Activated T-cell treated with anti-CD3 and anti-CD28 coated beads, Interleukin-2, amount 50 U/mL, for 72 hours (primary cell): ENCODE measurements around the gene IGF2BP2. TPM values are rescaled to one million over a fixed set of nuclear protein-coding genes. Genes with fewer than 3 reads are reported as not detected.
"Not testable (repeated sequence)": the region's sequence is repeated elsewhere in the genome, so short reads cannot be mapped to it uniquely, and the experiment has no call there.

Source experiments
- ATAC-seq, 2 donors: fragments of 150-1000 bp; cut with Tn5 transposase; replicated peaks in 1 of 2; 2 replicates each; pipeline ENCODE4 v1.10.0; 2021; ENCODE audit warnings: moderate library complexity in 2 of 2, mild to moderate bottlenecking in 1 of 2
- DNase-seq, 2 donors: peaks; one replicate each; pipeline ENCODE4 v3.0.0; 2021 to 2022; ENCODE audit warnings: mixed read lengths in 1 of 2
- H3K27ac Mint-ChIP-seq: one replicate; pipeline ENCODE4 v1.8.0; 2022; ENCODE audit warnings: mild to moderate bottlenecking, moderate library complexity, mixed read lengths
- H3K27me3 Mint-ChIP-seq: one replicate; pipeline ENCODE4 v1.8.0; 2022; ENCODE audit warnings: low read depth, mixed read lengths
- H3K36me3 Mint-ChIP-seq, 2 donors: one replicate each; pipeline ENCODE4 v1.8.0; 2022; ENCODE audit warnings: mixed read lengths in 2 of 2, mild to moderate bottlenecking in 1 of 2; ENCODE audit not compliant: insufficient read depth in 2 of 2
- H3K4me1 Mint-ChIP-seq: one replicate; pipeline ENCODE4 v1.8.0; 2022; ENCODE audit warnings: low read depth, mixed read lengths
- H3K4me3 Mint-ChIP-seq, 2 donors: one replicate each; pipeline ENCODE4 v1.8.0; 2022; ENCODE audit warnings: mild to moderate bottlenecking in 2 of 2, mixed read lengths in 2 of 2, moderate library complexity in 2 of 2
- H3K9me3 Mint-ChIP-seq, 2 donors: one replicate each; pipeline ENCODE4 v1.8.0; 2022; ENCODE audit warnings: mixed read lengths in 2 of 2
- total RNA-seq, 2 donors: library from RNA; stranded (reverse); gene quantifications; one replicate each; pipeline ENCODE4 v1.2.3, GENCODE V29; 2022

Gene IGF2BP2
- total RNA-seq, 2 donors from 2014 or later = 0.53 to 1.2 TPM

- H3K27ac Mint-ChIP-seq = no peak overlapping the region
- ATAC-seq (no peak), DNase-seq (no peak)
- no peaks in the 10 kb centered on the region for H3K36me3 Mint-ChIP-seq
- H3K4me3 Mint-ChIP-seq = no peak overlapping the region
- H3K4me1 Mint-ChIP-seq = no peaks in the 10 kb centered on the region
- no peaks in the 10 kb centered on the region for H3K9me3 Mint-ChIP-seq
- H3K27me3 Mint-ChIP-seq = peaks cover 18% of the 10 kb centered on the region
These were observed 37.6 kb downstream of the IGF2BP2 start for GRCh38 chr3:185786956-185787877.

GRCh38 chr3:185786258-185786657 is 38.6 kb downstream of the IGF2BP2 start:
- H3K27ac Mint-ChIP-seq, H3K9me3 Mint-ChIP-seq, ATAC-seq, H3K4me1 Mint-ChIP-seq, H3K36me3 Mint-ChIP-seq, H3K4me3 Mint-ChIP-seq, DNase-seq: not testable (repeated sequence)
- H3K27me3 Mint-ChIP-seq = peaks cover 14% of the 10 kb centered on the region

- Mint-ChIP-seq H3K27me3 (peaks cover 9% of the 10 kb centered on the region), H3K36me3 (no peaks in the 10 kb centered on the region), H3K9me3 (no peaks in the 10 kb centered on the region), H3K4me3 (no peak overlapping the region), H3K27ac (no peak overlapping the region), H3K4me1 (no peaks in the 10 kb centered on the region)
- DNase-seq = no peak
- ATAC-seq = no peak
These were observed 40.5 kb downstream of the IGF2BP2 start for GRCh38 chr3:185784317-185784716.

GRCh38 chr3:185781759-185782158 is 43.1 kb downstream of the IGF2BP2 start:
- Mint-ChIP-seq H3K4me3 (no peak overlapping the region), H3K27ac (no peak overlapping the region), H3K36me3 (no peaks in the 10 kb centered on the region), H3K4me1 (no peaks in the 10 kb centered on the region), H3K9me3 (no peaks in the 10 kb centered on the region), H3K27me3 (peaks cover 24% of the 10 kb centered on the region)
- no peak for DNase-seq
- ATAC-seq = no peak

GRCh38 chr3:185779461-185779860 is 45.4 kb downstream of the IGF2BP2 start:
- H3K27me3 Mint-ChIP-seq = peaks cover 30% of the 10 kb centered on the region
- H3K27ac Mint-ChIP-seq = no peak overlapping the region
- H3K9me3 Mint-ChIP-seq = no peaks in the 10 kb centered on the region
- H3K4me1 Mint-ChIP-seq = no peaks in the 10 kb centered on the region
- ATAC-seq = no peak
- H3K36me3 Mint-ChIP-seq = no peaks in the 10 kb centered on the region
- no peak overlapping the region for H3K4me3 Mint-ChIP-seq
- no peak for DNase-seq

- H3K27me3 Mint-ChIP-seq = peaks cover 30% of the 10 kb centered on the region
- no peak overlapping the region for H3K4me3 Mint-ChIP-seq
- H3K9me3 Mint-ChIP-seq = no peaks in the 10 kb centered on the region
- H3K4me1 Mint-ChIP-seq = no peaks in the 10 kb centered on the region
- no peak overlapping the region for H3K27ac Mint-ChIP-seq
- ATAC-seq = no peak
- H3K36me3 Mint-ChIP-seq = no peaks in the 10 kb centered on the region
- DNase-seq = no peak
These were observed 46.0 kb downstream of the IGF2BP2 start for GRCh38 chr3:185778821-185779220.

- DNase-seq (no peak), ATAC-seq (no peak)
- Mint-ChIP-seq H3K9me3 (no peaks in the 10 kb centered on the region), H3K4me3 (no peak overlapping the region), H3K36me3 (no peaks in the 10 kb centered on the region), H3K27ac (no peak overlapping the region), H3K4me1 (no peaks in the 10 kb centered on the region), H3K27me3 (peaks cover 30% of the 10 kb centered on the region)
These were observed 46.7 kb downstream of the IGF2BP2 start for GRCh38 chr3:185778094-185778493.

- H3K9me3 Mint-ChIP-seq = no peaks in the 10 kb centered on the region
- H3K4me1 Mint-ChIP-seq = no peaks in the 10 kb centered on the region
- peaks cover 6% of the 10 kb centered on the region for H3K27me3 Mint-ChIP-seq
- H3K36me3 Mint-ChIP-seq = no peaks in the 10 kb centered on the region
- no peak overlapping the region for H3K4me3 Mint-ChIP-seq
- DNase-seq = no peak
- no peak overlapping the region for H3K27ac Mint-ChIP-seq
- no peak for ATAC-seq
These were observed 54.7 kb downstream of the IGF2BP2 start for GRCh38 chr3:185770109-185770508.

GRCh38 chr3:185768578-185768982 is 56.3 kb downstream of the IGF2BP2 start:
- not testable (repeated sequence) for H3K4me3 Mint-ChIP-seq, H3K9me3 Mint-ChIP-seq, H3K36me3 Mint-ChIP-seq, H3K4me1 Mint-ChIP-seq, H3K27ac Mint-ChIP-seq
- ATAC-seq = peak in 1 of 2 donors; percentile 49
- peak; percentile 63 to 67 for DNase-seq
- peaks cover 21% of the 10 kb centered on the region for H3K27me3 Mint-ChIP-seq

- Mint-ChIP-seq H3K36me3 (no peaks in the 10 kb centered on the region), H3K27me3 (peaks cover 28% of the 10 kb centered on the region), H3K4me1 (no peaks in the 10 kb centered on the region), H3K9me3 (no peaks in the 10 kb centered on the region), H3K27ac (no peak overlapping the region), H3K4me3 (no peak overlapping the region)
- no peak for DNase-seq
- no peak for ATAC-seq
These were observed 57.7 kb downstream of the IGF2BP2 start for GRCh38 chr3:185767002-185767688.

- ATAC-seq = no peak
- Mint-ChIP-seq H3K27ac (no peak overlapping the region), H3K9me3 (no peaks in the 10 kb centered on the region), H3K36me3 (no peaks in the 10 kb centered on the region), H3K4me3 (no peak overlapping the region), H3K27me3 (peaks cover 28% of the 10 kb centered on the region), H3K4me1 (no peaks in the 10 kb centered on the region)
- no peak for DNase-seq
These were observed 58.4 kb downstream of the IGF2BP2 start for GRCh38 chr3:185766329-185767001.

- no peak for DNase-seq
- no peak overlapping the region for H3K4me3 Mint-ChIP-seq
- H3K27me3 Mint-ChIP-seq = peaks cover 28% of the 10 kb centered on the region
- H3K36me3 Mint-ChIP-seq = no peaks in the 10 kb centered on the region
- H3K4me1 Mint-ChIP-seq = no peaks in the 10 kb centered on the region
- no peaks in the 10 kb centered on the region for H3K9me3 Mint-ChIP-seq
- H3K27ac Mint-ChIP-seq = no peak overlapping the region
- ATAC-seq = no peak
These were observed 59.9 kb downstream of the IGF2BP2 start for GRCh38 chr3:185764980-185765370.
